ENCODE data around the gene SDHD. TPM values are rescaled to one million over a fixed set of nuclear protein-coding genes. Genes with fewer than 3 reads are reported as not detected.

SDHD gene
- polyA plus RNA-seq, 2 of the 4 experiments (the other 2 are of a cell fraction) = 86.3 to 91.5 TPM

DNA sequence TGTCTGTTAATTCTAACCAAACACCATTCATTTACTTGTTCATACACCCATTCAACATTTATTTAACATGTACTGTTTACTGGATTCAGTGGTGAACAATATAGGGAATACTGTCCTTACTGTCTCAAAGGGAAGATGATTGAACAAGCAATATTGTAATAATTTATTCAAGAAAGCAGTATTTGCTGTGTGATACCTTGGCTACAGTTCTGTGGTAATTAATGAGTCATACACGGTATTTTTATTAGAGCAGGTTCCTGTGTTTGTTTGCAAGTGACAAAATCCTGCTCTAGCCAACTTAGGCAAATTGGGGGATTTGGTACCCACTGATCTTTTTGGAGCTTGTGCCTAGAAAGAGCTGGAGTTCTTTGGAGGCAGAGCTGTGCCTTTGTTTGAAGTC, 28.6 kb upstream of the SDHD start:
- POLR2A ChIA-PET = no interaction called here
- Histone ChIP-seq H3K9me3 (no peaks in the 10 kb centered on the region), H3K27ac (no peak overlapping the region), H3K4me3 (no peak overlapping the region), H3K4me1 (no peaks in the 10 kb centered on the region), H3K4me2 (no peak overlapping the region)
- FAIRE-seq (no peak), ATAC-seq (no peak), DNase-seq (ENCODE audit: low read depth in 1 of 2, low spot score in 1 of 2) (no peak)
- TF ChIP-seq RFX5 (IDR thresholded peaks at IDR 0.05) (no peak), NFE2L2 (conservative IDR thresholded peaks at IDR 0.05; ENCODE audit: low read length) (no peak), NPAS2 (CRISPR knock-in tag; IDR thresholded peaks at IDR 0.05; ENCODE audit: borderline replicate concordance) (no peak), ZFP36 (IDR thresholded peaks at IDR 0.05; ENCODE audit: borderline replicate concordance, partially characterized antibody) (no peak), RCOR1 (IDR thresholded peaks at IDR 0.05; ENCODE audit: low read depth, low read length) (no peak), KDM5A (IDR thresholded peaks at IDR 0.05) (no peak), CBX2 (IDR thresholded peaks at IDR 0.05; ENCODE audit: borderline replicate concordance, low read depth) (no peak), NR3C1 (IDR thresholded peaks at IDR 0.05) (no peak), MAZ (IDR thresholded peaks at IDR 0.05; ENCODE audit: borderline replicate concordance, low read depth, low read length) (no peak), FOSB (CRISPR knock-in tag; IDR thresholded peaks at IDR 0.05) (no peak), JUNB (IDR thresholded peaks at IDR 0.05) (no peak), RARB (CRISPR knock-in tag; IDR thresholded peaks at IDR 0.05) (no peak)
- TF ChIP-seq, protein P1, sequence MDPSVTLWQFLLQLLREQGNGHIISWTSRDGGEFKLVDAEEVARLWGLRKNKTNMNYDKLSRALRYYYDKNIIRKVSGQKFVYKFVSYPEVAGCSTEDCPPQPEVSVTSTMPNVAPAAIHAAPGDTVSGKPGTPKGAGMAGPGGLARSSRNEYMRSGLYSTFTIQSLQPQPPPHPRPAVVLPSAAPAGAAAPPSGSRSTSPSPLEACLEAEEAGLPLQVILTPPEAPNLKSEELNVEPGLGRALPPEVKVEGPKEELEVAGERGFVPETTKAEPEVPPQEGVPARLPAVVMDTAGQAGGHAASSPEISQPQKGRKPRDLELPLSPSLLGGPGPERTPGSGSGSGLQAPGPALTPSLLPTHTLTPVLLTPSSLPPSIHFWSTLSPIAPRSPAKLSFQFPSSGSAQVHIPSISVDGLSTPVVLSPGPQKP (IDR thresholded peaks at IDR 0.05; ENCODE audit: low read depth, low read length) = no peak
- TF ChIP-seq, protein P2, sequence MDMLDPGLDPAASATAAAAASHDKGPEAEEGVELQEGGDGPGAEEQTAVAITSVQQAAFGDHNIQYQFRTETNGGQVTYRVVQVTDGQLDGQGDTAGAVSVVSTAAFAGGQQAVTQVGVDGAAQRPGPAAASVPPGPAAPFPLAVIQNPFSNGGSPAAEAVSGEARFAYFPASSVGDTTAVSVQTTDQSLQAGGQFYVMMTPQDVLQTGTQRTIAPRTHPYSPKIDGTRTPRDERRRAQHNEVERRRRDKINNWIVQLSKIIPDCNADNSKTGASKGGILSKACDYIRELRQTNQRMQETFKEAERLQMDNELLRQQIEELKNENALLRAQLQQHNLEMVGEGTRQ (IDR thresholded peaks at IDR 0.05) = no peak
- TF ChIP-seq, protein P3, sequence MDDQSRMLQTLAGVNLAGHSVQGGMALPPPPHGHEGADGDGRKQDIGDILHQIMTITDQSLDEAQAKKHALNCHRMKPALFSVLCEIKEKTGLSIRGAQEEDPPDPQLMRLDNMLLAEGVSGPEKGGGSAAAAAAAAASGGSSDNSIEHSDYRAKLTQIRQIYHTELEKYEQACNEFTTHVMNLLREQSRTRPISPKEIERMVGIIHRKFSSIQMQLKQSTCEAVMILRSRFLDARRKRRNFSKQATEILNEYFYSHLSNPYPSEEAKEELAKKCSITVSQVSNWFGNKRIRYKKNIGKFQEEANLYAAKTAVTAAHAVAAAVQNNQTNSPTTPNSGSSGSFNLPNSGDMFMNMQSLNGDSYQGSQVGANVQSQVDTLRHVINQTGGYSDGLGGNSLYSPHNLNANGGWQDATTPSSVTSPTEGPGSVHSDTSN (IDR thresholded peaks at IDR 0.05) = no peak
- TF ChIP-seq, protein P4, sequence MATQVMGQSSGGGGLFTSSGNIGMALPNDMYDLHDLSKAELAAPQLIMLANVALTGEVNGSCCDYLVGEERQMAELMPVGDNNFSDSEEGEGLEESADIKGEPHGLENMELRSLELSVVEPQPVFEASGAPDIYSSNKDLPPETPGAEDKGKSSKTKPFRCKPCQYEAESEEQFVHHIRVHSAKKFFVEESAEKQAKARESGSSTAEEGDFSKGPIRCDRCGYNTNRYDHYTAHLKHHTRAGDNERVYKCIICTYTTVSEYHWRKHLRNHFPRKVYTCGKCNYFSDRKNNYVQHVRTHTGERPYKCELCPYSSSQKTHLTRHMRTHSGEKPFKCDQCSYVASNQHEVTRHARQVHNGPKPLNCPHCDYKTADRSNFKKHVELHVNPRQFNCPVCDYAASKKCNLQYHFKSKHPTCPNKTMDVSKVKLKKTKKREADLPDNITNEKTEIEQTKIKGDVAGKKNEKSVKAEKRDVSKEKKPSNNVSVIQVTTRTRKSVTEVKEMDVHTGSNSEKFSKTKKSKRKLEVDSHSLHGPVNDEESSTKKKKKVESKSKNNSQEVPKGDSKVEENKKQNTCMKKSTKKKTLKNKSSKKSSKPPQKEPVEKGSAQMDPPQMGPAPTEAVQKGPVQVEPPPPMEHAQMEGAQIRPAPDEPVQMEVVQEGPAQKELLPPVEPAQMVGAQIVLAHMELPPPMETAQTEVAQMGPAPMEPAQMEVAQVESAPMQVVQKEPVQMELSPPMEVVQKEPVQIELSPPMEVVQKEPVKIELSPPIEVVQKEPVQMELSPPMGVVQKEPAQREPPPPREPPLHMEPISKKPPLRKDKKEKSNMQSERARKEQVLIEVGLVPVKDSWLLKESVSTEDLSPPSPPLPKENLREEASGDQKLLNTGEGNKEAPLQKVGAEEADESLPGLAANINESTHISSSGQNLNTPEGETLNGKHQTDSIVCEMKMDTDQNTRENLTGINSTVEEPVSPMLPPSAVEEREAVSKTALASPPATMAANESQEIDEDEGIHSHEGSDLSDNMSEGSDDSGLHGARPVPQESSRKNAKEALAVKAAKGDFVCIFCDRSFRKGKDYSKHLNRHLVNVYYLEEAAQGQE (IDR thresholded peaks at IDR 0.05) = no peak
- 32% methylated on average over 1 of the region's 1 CpG for WGBS (ENCODE audit: missing lambda C conversion rate)
- CTCF ChIA-PET = no interaction called here

DNA sequence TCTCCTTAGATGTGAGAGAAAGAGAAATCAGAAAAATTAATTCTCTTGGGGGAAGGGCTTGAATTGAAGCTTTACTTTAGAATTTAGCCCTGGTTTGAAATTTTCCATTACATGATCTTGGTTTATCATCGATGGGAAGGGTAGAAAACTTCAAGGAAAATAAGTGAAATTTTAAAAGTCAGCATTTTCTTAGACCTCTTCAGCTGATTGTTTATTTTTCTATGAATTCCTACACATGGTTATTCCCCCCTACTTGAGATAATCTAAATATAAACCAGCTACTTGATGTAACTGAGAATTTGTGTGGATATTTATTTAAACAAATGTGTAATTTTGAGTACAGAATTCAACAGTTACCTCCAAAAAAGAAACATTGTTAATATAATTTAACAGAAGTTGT, 23.8 kb upstream of the SDHD start:
- no peak overlapping the region for H3K27ac ChIP-seq
- no peaks in the 10 kb centered on the region for H3K9me3 ChIP-seq
- ChIA-PET POLR2A (no interaction called here), CTCF (no interaction called here)
- DNase-seq (ENCODE audit: low read depth in 1 of 2, low spot score in 1 of 2) (no peak), FAIRE-seq (no peak), ATAC-seq (no peak)
- TF ChIP-seq CEBPB (IDR thresholded peaks at IDR 0.05) (no peak), ZSCAN20 (CRISPR knock-in tag; IDR thresholded peaks at IDR 0.05) (no peak), MAFK (IDR thresholded peaks at IDR 0.05; ENCODE audit: partially characterized antibody) (peak; percentile 61)
- no peaks in the 10 kb centered on the region for H3K4me1 ChIP-seq
- 80% methylated on average over 1 of the region's 1 CpG for WGBS (ENCODE audit: missing lambda C conversion rate)
- H3K4me2 ChIP-seq = no peak overlapping the region
- H3K4me3 ChIP-seq = no peak overlapping the region
